GM12875 (cell line): ENCODE measurements around the gene EPGN.

Experiments used
- H3K4me3 ChIP-seq: one replicate; pipeline ENCODE4 v1.5.1; 2011; ENCODE audit warnings: low read depth, low read length, control low read depth
- CTCF ChIP-seq: IDR thresholded peaks from 2 replicates; pipeline ENCODE4 v1.5.1; 2011; ENCODE audit warnings: low read depth, mild to moderate bottlenecking, control low read depth, inconsistent platforms, low read length, moderate library complexity, borderline replicate concordance; ENCODE audit not compliant: insufficient read depth

The EPGN gene

DNA sequence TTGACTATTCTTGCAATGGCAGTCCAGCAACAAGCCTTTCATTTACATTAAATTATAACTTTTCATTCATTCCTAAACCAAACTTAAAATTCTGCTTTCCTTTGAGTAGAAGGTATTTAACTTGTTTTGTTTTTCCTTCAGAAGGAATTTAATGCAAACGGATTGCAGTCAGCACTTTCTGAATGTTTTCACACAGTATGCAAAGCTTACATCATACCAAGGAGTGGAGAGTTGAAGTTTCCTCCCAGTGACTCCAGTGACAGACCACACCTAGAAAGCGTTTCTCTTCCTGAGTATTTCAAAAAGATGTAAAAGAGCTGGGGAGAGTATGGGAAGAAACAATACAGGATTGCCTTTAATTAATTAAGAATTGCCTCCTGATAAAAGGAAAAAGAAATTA lies 8.1 kb downstream of the EPGN start:
- no peak overlapping the region for H3K4me3 ChIP-seq
- no peak for TF ChIP-seq CTCF

- no peak for TF ChIP-seq CTCF
- H3K4me3 ChIP-seq = no peak overlapping the region
Observed at GRCh38 chr4:74317616-74318246, 9.5 kb downstream of the EPGN start.

GRCh38 chr4:74318276-74318675 lies 10.0 kb downstream of the EPGN start:
- no peak for TF ChIP-seq CTCF
- H3K4me3 ChIP-seq = no peak overlapping the region

GRCh38 chr4:74319470-74319869 lies 11.2 kb downstream of the EPGN start:
- no peak for TF ChIP-seq CTCF

GRCh38 chr4:74320559-74321118 lies 12.4 kb downstream of the EPGN start:
- no peak overlapping the region for H3K4me3 ChIP-seq
- TF ChIP-seq CTCF = peak; percentile 27; the same call in 1 of the 2 replicates

More at GRCh38 chr4:74319470-74319869, 11.2 kb downstream of the EPGN start:
- H3K4me3 ChIP-seq = no peak overlapping the region

DNA sequence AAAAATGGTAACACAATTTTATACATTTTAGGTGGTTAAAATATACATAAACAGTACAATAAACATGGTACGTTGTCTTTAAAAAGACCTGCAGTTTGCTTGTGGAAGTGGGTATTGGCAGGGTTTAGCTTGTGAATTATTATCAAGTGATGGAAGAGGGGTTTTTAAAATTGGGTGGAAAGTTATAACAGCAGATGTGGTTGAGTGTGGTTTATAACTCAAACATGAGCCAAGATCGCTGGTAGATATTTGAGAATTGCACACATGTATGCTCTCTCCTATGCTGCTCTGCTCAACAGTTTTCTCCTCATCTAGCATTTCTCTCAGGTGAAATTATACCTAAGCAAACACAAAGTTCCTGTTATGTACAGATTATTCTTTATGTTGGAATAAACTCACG lies 14.0 kb downstream of the EPGN start:
- no peak for TF ChIP-seq CTCF
- H3K4me3 ChIP-seq = no peak overlapping the region

GRCh38 chr4:74323663-74324062 lies 15.4 kb downstream of the EPGN start:
- no peak overlapping the region for H3K4me3 ChIP-seq

More at GRCh38 chr4:74323663-74324062, 15.4 kb downstream of the EPGN start:
- TF ChIP-seq CTCF = no peak
